K562 (cell line): ENCODE measurements around the gene IMMP2L. TPM values are rescaled to one million over a fixed set of nuclear protein-coding genes. Genes with fewer than 3 reads are reported as not detected.

Source experiments
- ATAC-seq: fragments of 200-7000 bp; cut with Tn5 transposase; 3 replicates; pipeline ENCODE4 v1.9.1; 2020; ENCODE audit warnings: moderate library complexity
- BruUV-seq: library from RNA; stranded (reverse); fragments of 400-500 nt; replicated peaks from 2 replicates; lab custom pipeline; 2021; lab: Mats Ljungman, UMichigan
- CTCF ChIA-PET: fragments of 300-600 bp; formaldehyde crosslinking; extraction: SDS; loops from one replicate; lab custom pipeline; 2021; ENCODE audit warnings: low intra/inter-chr PET ratio; lab: Yijun Ruan, JAX
- POLR2A ChIA-PET: fragments of 300-600, 350-650 bp; sonication (Branson Sonifier 250); formaldehyde crosslinking; extraction: SDS; loops from one replicate; lab custom pipeline; 2021; ENCODE audit warnings: antibody characterized with exemption, inconsistent platforms; lab: Yijun Ruan, JAX
- DNase-seq, 4 experiments: peaks; one replicate each; pipeline versions ENCODE4 v3.0.0 to v3.0.0-alpha.2; 2011 to 2018; ENCODE audit warnings: low spot score in 3 of 4, mixed read lengths in 3 of 4; ENCODE audit errors: extremely low read depth in 1 of 4
- FAIRE-seq: peaks from 2 replicates; lab custom pipeline; 2011; peaks lifted over from hg19 to GRCh38; lab: Jason Lieb, UNC
- H2AFZ ChIP-seq: 2 replicates; pipeline ENCODE4 v1.6.0; 2011; ENCODE audit warnings: low read depth, low read length, control low read depth, inconsistent platforms
- H3K27ac ChIP-seq: fragments of 200-600 bp; 3 replicates; pipeline ENCODE4 v1.8.0; 2011; ENCODE audit warnings: low read depth, mild to moderate bottlenecking, control low read depth, inconsistent platforms, low read length, moderate library complexity, mixed read lengths; ENCODE audit errors: extremely low read depth
- H3K27me3 ChIP-seq, 2 experiments: fragments of 300-600 bp in 1 of 2; 2 replicates in 1 of 2; 3 replicates in 1 of 2; pipeline versions ENCODE4 v1.6.0 to v1.8.0; 2011; ENCODE audit warnings: inconsistent platforms in 2 of 2, low read length in 2 of 2, mild to moderate bottlenecking in 1 of 2, mixed read lengths in 1 of 2, moderate library complexity in 1 of 2; ENCODE audit not compliant: control insufficient read depth in 2 of 2, insufficient read depth in 2 of 2
- H3K36me3 ChIP-seq: fragments of 300-600 bp; 3 replicates; pipeline ENCODE4 v1.8.0; 2011; ENCODE audit warnings: mild to moderate bottlenecking, low read length, inconsistent platforms; ENCODE audit not compliant: control insufficient read depth, insufficient read depth
- H3K4me1 ChIP-seq, 2 experiments: fragments of 200-600 bp in 1 of 2; replicated peaks in 1 of 2; 2 replicates in 1 of 2; 3 replicates in 1 of 2; pipeline versions ENCODE4 v1.5.1 to v1.8.0; 2011; ENCODE audit warnings: inconsistent platforms in 2 of 2, low read length in 2 of 2, mild to moderate bottlenecking in 1 of 2, mixed read lengths in 1 of 2, moderate library complexity in 1 of 2; ENCODE audit not compliant: control insufficient read depth in 2 of 2, insufficient read depth in 2 of 2
- H3K4me2 ChIP-seq: 2 replicates; pipeline ENCODE4 v1.6.1; 2011; ENCODE audit warnings: low read length, control low read depth, inconsistent platforms, mixed read lengths; ENCODE audit not compliant: insufficient read depth
- H3K4me3 ChIP-seq: fragments of 200-600 bp; sonication (generic), shearing (Covaris generic); 2 replicates; pipeline ENCODE4 v1.5.1; 2016; ENCODE audit warnings: control low read depth, inconsistent platforms
- H3K79me2 ChIP-seq: fragments of 200-600 bp; 3 replicates; pipeline ENCODE4 v1.8.0; 2011; ENCODE audit warnings: low read length, inconsistent platforms; ENCODE audit not compliant: control insufficient read depth, insufficient read depth
- H3K9ac ChIP-seq, 2 experiments: 2 replicates each; pipeline versions ENCODE4 v1.6.0 to v1.6.1; 2011; ENCODE audit warnings: low read depth in 2 of 2, low read length in 2 of 2, control low read depth in 1 of 2, inconsistent platforms in 1 of 2, mild to moderate bottlenecking in 1 of 2, mixed read lengths in 1 of 2; ENCODE audit not compliant: insufficient read depth in 1 of 2
- H3K9me1 ChIP-seq: one replicate; pipeline ENCODE4 v1.6.0; 2011; ENCODE audit warnings: inconsistent platforms, mild to moderate bottlenecking, low read length, moderate library complexity; ENCODE audit not compliant: control insufficient read depth, insufficient read depth
- H3K9me3 ChIP-seq: replicated peaks from 2 replicates; pipeline ENCODE4 v1.5.1; 2011; ENCODE audit warnings: low read depth, low read length, inconsistent platforms; ENCODE audit not compliant: control insufficient read depth, insufficient read depth
- H4K20me1 ChIP-seq: replicated peaks from 2 replicates; pipeline ENCODE4 v1.6.1; 2011; ENCODE audit warnings: low read length, inconsistent platforms, mixed read lengths; ENCODE audit not compliant: control insufficient read depth, insufficient read depth
- ADNP ChIP-seq: fragments of 200-800 bp; sonication (Bioruptor generic); IDR thresholded peaks from 2 replicates; pipeline ENCODE4 v1.6.1; 2016; ENCODE audit warnings: missing genetic modification characterization, missing compliant biosample characterization
- ELF2 ChIP-seq: fragments of 250-450 bp; sonication (Bioruptor Pico); IDR thresholded peaks from 2 replicates; pipeline ENCODE4 v1.5.0; 2021; ENCODE audit warnings: mild to moderate bottlenecking
- HDAC1 ChIP-seq, 2 experiments: fragments of 450-650 bp; IDR thresholded peaks; 2 replicates each; pipeline ENCODE4 v1.6.1; 2016 to 2017; ENCODE audit warnings: inconsistent platforms in 1 of 2, mild to moderate bottlenecking in 1 of 2, moderate library complexity in 1 of 2
- HDAC2 ChIP-seq: fragments of 450-650 bp; IDR thresholded peaks from 2 replicates; pipeline ENCODE4 v1.6.1; 2016; ENCODE audit warnings: mild to moderate bottlenecking
- KLF16 ChIP-seq: IDR thresholded peaks from 2 replicates; pipeline ENCODE4 v1.6.1; 2016; ENCODE audit warnings: antibody characterized with exemption
- PCBP1 ChIP-seq: fragments of 200-400 bp; formaldehyde crosslinking; IDR thresholded peaks from 2 replicates; pipeline ENCODE4 v1.6.1; 2018; ENCODE audit warnings: mild to moderate bottlenecking, low read depth, low read length; ENCODE audit not compliant: poor library complexity, severe bottlenecking
- SMAD3 ChIP-seq: fragments of 450-650 bp; formaldehyde crosslinking; conservative IDR thresholded peaks from 2 replicates; pipeline ENCODE4 v1.4.0; 2020; ENCODE audit warnings: mild to moderate bottlenecking
- SRF ChIP-seq, 2 experiments: fragments of 250-450, 450-650 bp in 1 of 2; sonication (Bioruptor Pico) in 1 of 2; sonication (generic) in 1 of 2; formaldehyde crosslinking; IDR thresholded peaks; 2 replicates each; pipeline versions ENCODE4 v1.5.0 to v1.5.1; 2020 to 2022; ENCODE audit warnings: mild to moderate bottlenecking in 1 of 2, missing genetic modification reagents in 1 of 2
- ZNF184 ChIP-seq: sonication (generic); formaldehyde crosslinking; IDR thresholded peaks from 2 replicates; pipeline ENCODE4 v1.5.0; 2020; ENCODE audit warnings: missing genetic modification reagents
- ZNF354B ChIP-seq: fragments of 250-450 bp; sonication (Bioruptor Pico); IDR thresholded peaks from 2 replicates; pipeline ENCODE4 v1.4.0; 2020
- ZNF79 ChIP-seq: fragments of 250-450 bp; sonication (Bioruptor Pico); IDR thresholded peaks from 2 replicates; pipeline ENCODE4 v1.4.0; 2020; ENCODE audit warnings: low read depth, mild to moderate bottlenecking, moderate library complexity
- WGBS: fragments of 100-300 bp; shearing (Covaris generic); methylation state at CpG from one replicate; pipeline ENCODE4 v1.1.6; 2016; ENCODE audit warnings: low coverage, mixed read lengths; ENCODE audit not compliant: insufficient coverage; ENCODE audit errors: missing lambda C conversion rate; 5-methylcytosine and 5-hydroxymethylcytosine counted together
- in situ Hi-C: fragments of 300-500 bp; cut with MboI; formaldehyde crosslinking; loops from 4 replicates; pipeline ENCODE4 v1.15.0; 2018; ENCODE audit warnings: inconsistent platforms, mixed read lengths
- intact Hi-C: fragments of 100-400 bp; cut with micrococcal nuclease; formaldehyde crosslinking; loops from 2 replicates; pipeline ENCODE4 v1.14.2; 2022
- polyA plus RNA-seq, 8 experiments: library from polyadenylated mRNA; depleted of rRNA in 4 of 8; stranded (reverse) in 5 of 8; unstranded in 3 of 8; fragments of >200 nt; fragmentation: Nextera tagmentation in 2 of 8; fragmentation: Illumina TruSeq in 1 of 8; extraction: Ambion mirVana in 2 of 8; extraction: Trizol in 1 of 8; gene quantifications; 2 replicates each; pipeline versions ENCODE4 v1.2.1 to v1.2.3, GENCODE V29; 2011 to 2014; ENCODE audit warnings: inconsistent platforms in 1 of 8, missing spikeins in 1 of 8
- total RNA-seq, 7 experiments: library from RNA; depleted of rRNA in 6 of 7; stranded (reverse); fragments of >200 nt in 6 of 7; fragmentation: Illumina TruSeq in 2 of 7; extraction: Trizol in 2 of 7; gene quantifications; 2 replicates each; pipeline versions ENCODE4 v1.2.1 to v1.2.3, GENCODE V29; 2011 to 2021; ENCODE audit warnings: low replicate concordance in 1 of 7

IMMP2L gene
- total and polyA plus RNA-seq, 9 of the 15 experiments (the other 6 are each of a cell fraction or from before 2014, with no cell fraction given), result 29.7 to 116 (median 53.0) TPM

DNA sequence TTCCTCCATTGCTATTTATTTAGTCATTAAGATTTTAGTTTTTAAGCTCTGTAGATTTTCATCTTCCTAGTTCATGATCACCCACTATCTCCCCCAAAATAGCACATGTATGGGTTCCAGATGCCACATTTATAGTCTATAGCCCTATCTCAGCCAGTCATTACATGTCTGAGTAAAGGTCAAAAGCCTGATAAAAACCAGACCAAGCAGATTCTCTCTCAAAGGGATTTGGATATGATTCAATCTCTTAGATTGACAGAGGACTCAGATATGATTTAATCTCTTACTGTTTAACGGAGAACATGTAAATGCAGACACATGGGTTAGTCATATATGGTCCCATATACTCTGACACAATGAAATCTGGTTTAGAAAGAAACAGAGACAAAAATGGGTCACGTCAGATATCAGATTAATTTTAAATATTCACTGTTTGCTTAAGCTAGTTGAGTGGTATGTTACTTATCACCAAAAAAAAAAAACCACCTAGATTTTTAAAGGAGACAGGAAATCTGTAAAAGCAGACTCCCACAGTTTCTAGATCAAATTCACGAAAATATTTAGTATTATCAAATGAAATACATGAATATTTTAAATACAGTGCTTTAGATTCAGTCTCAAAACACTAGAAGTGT, 578.4 kb downstream of the IMMP2L start:
- ATAC-seq (no peak), DNase-seq (no peak), FAIRE-seq (no peak)
- CTCF ChIA-PET, result no interaction called here
- no peak overlapping the region for H3K4me2 ChIP-seq
- H3K27ac ChIP-seq, result no peak overlapping the region
- BruUV-seq, result no TSS peak
- H3K4me1 ChIP-seq, result no peaks in the 10 kb centered on the region
- H2AFZ ChIP-seq, result no peak overlapping the region
- H3K27me3 ChIP-seq, result no peaks in the 10 kb centered on the region
- WGBS, result 19% methylated on average over 3 of the region's 3 CpGs
- TF ChIP-seq HDAC2 (no peak), ELF2 (CRISPR knock-in tag) (no peak), ZNF79 (CRISPR knock-in tag) (no peak), SRF (CRISPR knock-in tag; IDR thresholded peaks at IDR 0.05) (no peak)
- no peaks in the 10 kb centered on the region for H4K20me1 ChIP-seq
- in situ Hi-C loops, result no loop called here
- H3K36me3 ChIP-seq, result no peaks in the 10 kb centered on the region
- H3K9me3 ChIP-seq, result no peaks in the 10 kb centered on the region
- no peak overlapping the region for H3K9ac ChIP-seq
- intact Hi-C loops, result no loop called here
- H3K4me3 ChIP-seq, result no peak overlapping the region
- no peaks in the 10 kb centered on the region for H3K79me2 ChIP-seq
- POLR2A ChIA-PET, result interaction anchor here (0.6 kb wide), 1 partner anchor 1129 kb away, joined by 3 read pairs; no protein-coding TSS in a partner anchor
- H3K9me1 ChIP-seq, result no peaks in the 10 kb centered on the region

DNA sequence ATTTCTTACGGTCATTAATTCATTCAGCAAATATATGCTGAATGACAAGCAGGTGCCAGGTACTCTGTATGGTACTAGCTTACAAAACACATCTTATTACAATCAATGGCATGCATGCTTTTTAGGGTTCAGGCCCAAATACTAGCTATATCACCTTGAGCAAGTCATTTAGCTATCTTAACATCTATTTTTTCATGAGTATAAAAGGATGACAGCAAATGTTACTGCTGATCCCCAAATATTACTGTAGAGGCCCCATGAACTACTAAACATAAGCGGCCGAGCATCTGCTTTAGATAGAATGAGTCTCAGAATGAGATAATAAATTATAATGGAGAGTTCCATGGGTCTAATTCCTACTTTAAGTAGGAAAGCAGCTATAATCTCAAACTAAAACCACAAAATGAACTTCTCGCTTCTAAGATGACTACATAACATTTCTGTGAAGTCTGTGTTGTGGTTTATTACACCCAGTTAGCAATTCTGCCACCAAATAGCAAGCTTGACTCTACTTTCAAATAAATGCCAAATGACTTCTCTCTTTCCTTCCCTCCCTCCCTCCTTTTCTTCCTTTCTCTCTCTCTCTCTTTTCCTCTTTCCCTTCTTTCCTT, 585.1 kb downstream of the IMMP2L start:
- CTCF ChIA-PET, result no interaction called here
- BruUV-seq, result no TSS peak

More for the DNA sequence above, 585.1 kb downstream of the IMMP2L start:
- no peaks in the 10 kb centered on the region for H3K79me2 ChIP-seq
- no peaks in the 10 kb centered on the region for H4K20me1 ChIP-seq
- POLR2A ChIA-PET, result no interaction called here
- TF ChIP-seq ZNF354B (CRISPR knock-in tag), result no peak
- TF ChIP-seq PCBP1, result no peak
- TF ChIP-seq ADNP, result no peak
- TF ChIP-seq SMAD3 (CRISPR knock-in tag), result no peak
- no peak for TF ChIP-seq ZNF184 (CRISPR knock-in tag)
- no peak for TF ChIP-seq KLF16
- TF ChIP-seq HDAC1 (IDR thresholded peaks at IDR 0.05), result no peak
- in situ Hi-C loops (no loop called here), intact Hi-C loops (no loop called here)
- H2AFZ ChIP-seq, result no peak overlapping the region
- no peak for FAIRE-seq
- no peak overlapping the region for H3K9ac ChIP-seq
- no peaks in the 10 kb centered on the region for H3K9me3 ChIP-seq
- DNase-seq, result no peak
- H3K4me3 ChIP-seq, result no peak overlapping the region
- no peak for ATAC-seq
- no peaks in the 10 kb centered on the region for H3K4me1 ChIP-seq
- no peak overlapping the region for H3K27ac ChIP-seq
- H3K4me2 ChIP-seq, result no peak overlapping the region
- 50% methylated on average over 4 of the region's 4 CpGs for WGBS
- H3K27me3 ChIP-seq, result no peaks in the 10 kb centered on the region
- H3K36me3 ChIP-seq, result no peaks in the 10 kb centered on the region
- H3K9me1 ChIP-seq, result no peaks in the 10 kb centered on the region
